GM18499 (cell line): Measurements from ENCODE around the gene MAST4.

Experiments used
- ATAC-seq: cut with Tn5 transposase; IDR thresholded peaks from one replicate; pipeline ENCODE4 v1.9.1; 2021; ENCODE audit warnings: moderate number of reproducible peaks; ENCODE audit not compliant: insufficient read depth, unreplicated experiment

Gene MAST4

DNA sequence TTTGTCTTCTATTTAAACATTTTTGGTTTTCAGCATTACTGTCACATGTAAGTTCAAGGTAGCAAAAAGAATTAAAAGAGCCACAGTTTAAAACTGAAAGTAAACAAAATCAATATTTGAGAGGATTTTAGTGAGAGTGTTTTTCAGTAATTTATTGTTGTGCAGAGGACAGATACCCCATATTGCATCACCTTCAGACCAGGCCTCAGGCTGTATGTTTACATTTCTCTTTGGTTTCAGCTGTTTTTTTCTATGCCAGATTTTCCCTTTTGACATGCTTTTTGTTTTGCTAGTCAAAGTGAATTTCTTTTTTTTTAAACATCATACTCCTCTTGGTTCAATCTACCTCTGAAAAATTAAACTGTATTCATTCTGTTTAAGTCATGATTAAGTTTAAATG is 47.2 kb downstream of the MAST4 start:
- ATAC-seq: no peak

DNA sequence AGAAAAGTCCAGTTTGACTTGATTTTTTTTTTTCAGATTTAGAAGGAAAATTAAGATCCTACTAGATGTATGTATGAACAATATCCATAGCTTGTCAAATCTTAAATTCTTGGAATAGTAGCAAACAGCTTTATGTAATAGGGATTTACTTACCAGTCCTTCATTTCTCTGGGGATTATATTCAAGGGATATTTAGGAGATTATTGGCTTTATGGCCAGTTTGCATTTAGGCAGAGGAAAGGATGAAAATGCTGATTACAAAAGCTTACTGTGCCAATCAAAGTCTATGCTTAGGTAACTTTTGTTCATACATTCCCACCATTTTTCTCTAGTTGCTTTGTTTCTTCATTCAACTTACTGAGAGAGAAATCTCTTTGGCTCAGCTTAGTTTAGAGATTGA is 47.9 kb downstream of the MAST4 start:
- no peak for ATAC-seq

DNA sequence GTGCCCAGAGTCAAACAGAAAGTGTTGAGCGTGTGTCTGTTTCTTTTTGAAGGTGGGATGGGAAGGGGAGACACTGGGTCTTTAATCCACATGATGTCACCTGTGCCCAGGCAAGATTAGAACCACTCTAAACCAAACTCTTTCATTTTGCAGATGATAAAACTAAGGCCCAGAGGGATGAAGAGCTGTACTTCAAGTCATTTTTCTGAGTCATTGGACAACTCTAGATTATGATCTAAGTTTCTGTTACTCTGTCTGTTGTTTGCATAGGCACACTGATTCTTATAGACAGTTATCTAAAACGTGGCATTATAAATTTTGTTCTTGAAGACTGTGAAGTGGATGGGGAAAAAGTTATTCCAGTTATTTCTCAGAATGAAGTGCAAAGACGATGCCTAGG is 48.8 kb downstream of the MAST4 start:
- no peak for ATAC-seq

DNA sequence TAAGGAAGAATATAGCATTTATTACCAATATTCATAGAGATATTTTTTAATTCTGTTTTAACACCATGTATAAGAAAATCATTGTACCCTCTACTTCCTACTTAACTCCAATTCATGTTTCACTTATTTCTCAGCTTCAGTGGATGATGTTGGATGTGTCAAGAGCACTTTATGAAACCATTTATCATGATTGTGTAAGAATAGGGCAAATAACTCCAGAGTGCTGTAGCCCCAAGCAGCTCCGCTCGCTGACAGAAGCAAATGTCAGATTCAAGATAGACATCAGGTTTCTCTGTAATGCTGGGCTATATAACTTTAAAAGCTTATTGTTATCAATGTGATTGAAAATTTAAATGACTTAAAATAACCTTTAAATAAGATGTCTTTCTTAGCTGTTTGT is 50.4 kb downstream of the MAST4 start:
- ATAC-seq: no peak

DNA sequence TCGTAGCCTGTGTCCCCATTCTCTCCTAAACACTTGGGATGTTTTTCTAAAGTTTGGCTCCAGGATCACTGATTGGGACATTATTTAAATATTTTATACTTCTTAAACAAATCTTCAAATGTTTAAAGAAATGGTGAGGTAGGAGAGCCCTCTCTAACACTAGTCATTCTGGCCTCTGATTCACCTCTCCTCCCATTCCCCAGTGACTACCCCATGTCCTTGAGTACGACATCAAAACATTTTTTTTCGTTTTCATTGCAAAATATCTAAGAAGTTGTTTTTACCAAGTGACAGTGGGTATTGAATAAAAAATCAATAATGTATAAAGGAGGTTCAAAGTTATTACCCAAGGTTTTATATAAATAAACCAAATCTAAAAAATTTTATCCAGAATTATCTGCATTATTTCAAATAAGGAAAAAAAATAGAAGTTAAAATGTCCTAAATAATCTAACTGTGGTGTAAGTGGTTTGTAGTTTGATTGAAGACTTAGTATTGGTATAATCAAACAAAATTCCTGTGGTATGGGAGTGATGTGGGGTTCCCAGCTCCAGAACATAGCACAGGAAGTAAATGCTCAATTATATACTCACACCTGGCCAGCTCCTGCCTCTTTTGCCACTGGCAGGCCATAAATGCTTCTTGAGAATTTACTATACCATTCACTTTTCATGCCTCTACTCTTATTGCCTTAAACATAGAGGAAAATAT is 51.1 kb downstream of the MAST4 start:
- ATAC-seq: no peak

DNA sequence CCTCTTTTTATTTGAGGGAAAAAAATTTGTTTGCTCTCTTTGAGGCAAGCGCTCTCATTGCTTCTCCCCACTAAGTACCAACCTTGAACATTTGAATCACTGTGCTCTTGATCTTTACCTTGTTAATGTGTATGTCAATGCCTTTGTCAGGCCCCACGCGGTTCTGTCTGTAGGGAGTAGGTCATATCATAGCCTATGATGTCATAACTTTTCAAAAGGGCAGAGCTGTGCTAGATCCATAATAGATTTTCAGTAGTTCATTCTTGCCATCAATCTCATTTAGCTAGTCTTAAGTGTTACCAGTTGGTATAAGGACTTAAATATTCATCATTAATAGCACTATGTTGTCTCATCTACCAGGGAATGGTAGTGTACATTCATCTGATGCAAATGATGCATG is 56.6 kb downstream of the MAST4 start:
- no peak for ATAC-seq

DNA sequence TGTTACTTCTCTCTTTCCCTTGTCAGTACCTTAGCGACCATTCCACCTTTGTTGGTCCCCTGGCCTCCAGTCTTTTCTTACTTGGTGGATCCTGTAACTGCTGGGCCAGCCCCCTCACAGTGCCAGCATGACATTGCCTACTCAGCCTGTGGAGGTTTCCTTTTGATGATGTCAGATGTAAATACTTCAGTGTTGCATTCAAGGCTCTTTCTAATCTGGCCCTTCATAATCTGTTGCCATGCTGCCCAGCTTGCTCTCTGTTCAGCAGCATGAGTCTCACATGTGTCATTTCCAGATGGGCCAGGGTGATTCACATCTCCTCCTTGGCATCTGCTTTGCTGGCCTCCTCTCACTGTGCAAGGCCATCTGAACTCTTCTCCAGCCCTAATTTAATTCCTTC is 57.1 kb downstream of the MAST4 start:
- no peak for ATAC-seq

DNA sequence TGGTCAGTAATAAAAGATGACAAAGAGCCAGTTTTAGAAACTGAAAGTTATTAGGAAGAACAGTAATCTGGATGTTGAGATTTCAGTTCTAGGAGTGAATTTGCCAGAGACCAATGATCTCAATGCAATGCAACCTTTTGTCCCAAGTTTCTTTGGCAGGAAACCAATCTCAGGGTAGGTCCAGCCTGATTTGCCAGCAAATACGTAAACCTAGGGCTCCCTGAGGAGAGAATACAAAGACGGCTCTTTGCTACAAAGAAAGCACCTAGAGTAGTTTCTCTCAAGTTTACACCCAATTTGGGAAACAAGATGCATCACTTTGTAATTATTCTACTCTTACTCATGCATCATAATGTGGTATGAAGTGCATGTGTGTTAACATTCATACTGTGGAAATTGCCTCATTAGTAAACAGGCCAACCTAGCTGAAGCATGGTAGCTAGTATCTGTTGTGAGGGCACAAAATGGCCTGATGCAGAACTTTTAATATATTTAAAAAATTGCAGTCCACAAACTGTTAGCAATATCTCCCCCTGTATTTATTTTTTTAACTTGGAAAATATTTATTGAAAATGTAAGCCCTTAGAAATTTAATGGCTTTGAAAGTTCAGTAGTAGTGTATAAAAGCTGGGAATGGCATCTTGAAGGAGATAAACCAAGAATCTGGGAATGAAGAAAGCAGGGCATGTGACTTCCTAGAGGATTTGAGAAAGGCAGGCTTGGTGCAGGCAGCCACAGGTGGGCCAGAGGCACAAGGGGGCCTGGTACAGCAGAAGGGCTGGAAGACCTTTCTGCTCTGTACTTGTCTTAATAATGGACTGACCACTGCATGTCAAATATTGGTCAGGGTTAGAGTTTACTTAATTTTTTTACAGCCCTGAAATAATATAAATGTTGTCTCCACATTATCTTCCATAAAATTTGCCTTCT is 59.5 kb downstream of the MAST4 start:
- no peak for ATAC-seq

DNA sequence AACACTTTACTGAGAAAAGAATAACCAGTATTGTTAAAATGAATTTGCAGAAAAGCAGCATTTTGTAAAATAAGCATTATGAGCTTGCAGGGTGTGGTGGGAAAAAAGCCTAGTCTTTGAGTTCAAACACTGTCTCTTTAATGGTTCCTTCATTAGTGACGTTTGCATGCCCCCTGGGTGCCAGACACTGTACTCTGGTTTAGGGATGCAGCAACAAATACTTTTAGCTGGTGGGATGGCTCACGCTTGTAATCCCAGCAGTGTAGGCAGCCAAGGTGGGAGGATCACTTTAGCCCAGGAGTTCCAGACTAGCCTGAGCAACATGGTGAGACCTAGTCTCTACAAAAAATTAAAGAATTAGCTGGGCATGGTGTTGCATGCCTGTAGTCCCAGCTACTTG is 62.3 kb downstream of the MAST4 start:
- ATAC-seq: no peak

DNA sequence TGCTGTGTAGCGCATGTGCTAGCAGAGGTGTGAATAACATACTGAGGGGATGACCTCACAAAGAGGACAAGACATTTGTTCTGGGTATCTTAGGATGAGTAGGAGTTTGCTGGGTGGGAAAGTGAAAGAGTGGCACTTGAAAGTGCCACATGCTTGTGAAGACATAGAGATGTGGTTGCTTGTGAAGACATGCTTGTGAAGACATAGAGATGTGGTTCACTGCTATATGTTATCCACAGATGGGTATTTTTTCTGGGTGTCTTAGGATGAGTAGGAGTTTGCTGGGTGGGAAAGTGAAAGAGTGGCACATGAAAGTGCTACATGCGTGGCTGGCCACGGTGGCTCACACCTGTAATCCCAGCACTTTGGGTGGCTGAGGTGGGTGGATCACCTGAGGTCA is 63.6 kb downstream of the MAST4 start:
- ATAC-seq: no peak

DNA sequence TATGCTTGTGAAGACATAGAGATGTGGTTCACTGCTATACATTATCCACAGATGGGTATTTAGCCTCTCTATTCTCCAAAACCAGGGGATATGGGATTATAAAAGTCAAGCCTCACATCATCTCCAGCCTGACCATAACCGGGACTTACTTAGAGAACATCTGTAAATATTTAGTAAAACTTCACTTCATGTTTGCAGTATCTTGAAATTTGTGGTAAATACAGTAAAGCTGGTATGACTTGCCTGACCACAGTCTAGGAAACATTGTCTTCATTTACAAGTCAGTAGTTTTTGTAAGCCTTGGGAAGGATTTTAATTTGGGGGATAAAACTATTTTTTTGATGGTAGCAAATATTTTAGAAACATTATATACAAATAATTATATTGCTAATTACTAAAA is 64.2 kb downstream of the MAST4 start:
- ATAC-seq: no peak

DNA sequence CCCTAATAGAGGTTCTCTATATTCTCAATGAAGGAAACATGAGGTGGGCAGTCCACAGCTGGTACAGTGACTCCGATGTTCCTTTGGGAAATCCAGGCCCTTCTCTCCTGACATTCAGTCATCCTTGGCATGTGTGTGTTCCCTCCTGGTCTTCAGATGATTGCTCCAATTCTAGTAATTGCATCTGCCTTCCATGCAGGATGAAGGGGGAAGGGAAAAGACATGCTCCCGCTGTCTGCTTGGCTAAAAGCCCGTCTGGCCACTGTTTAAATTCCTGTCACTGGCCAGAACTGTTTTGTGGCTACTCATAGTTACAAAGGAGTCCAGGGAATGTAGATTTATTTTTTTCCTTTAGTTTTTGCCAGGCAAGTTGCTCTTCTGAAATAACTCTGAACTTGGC is 65.0 kb downstream of the MAST4 start:
- ATAC-seq: no peak

DNA sequence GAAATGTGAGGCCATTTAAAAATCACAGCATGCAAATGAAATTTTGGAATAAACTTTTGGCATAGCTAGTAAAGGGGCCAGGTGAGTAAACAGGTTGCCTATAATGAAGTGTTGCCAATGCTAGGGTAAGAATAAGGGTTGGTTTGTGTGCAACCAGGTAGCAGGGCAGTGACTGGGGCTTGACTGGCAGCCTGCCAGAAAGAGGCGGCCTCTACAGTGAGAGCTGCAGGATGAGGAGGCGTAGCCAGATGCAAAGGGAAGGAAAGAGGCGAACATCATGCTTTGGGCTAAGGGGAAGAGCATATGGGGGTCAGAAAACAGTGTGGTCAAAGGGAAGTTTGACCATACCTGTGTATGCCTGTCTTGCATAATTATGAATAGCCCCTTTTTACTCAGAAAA is 70.6 kb downstream of the MAST4 start:
- no peak for ATAC-seq

DNA sequence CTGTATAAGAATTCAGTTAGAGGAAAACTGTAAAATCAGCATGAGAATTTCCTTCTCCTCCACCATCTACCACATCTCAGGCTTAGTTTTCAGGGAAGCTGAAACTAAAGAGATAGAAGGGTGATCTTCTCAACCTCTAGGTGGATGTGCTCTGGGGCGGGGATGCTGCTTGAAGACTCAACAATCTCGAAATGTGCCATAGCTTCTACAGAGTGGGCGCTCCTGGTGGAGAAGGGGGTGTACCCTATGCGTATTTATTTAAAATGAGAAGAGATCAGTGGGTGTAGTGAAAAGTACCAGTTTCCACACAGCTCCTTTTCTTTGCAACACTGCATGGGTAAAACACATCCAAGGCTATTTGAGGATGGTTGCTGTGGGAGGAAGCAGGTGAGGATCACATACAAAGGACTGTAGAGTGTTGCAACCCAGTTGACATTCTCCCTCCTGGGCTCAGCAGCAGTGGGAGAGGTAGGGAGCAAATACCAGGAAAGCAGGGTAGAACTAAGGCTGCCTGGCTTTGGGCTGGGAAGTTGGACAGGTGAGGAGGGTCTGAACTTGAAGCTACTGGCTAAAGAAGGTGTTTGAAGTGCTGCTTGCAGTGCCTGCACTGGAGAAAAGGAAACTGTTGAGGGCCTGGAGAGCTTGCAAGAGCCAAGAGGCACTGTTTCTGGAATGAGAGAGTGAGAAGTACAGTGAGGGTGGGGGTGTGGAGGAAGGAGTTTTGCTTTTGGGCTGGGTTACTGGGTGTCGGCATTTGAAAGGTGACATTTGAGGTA is 73.1 kb downstream of the MAST4 start:
- no peak for ATAC-seq

DNA sequence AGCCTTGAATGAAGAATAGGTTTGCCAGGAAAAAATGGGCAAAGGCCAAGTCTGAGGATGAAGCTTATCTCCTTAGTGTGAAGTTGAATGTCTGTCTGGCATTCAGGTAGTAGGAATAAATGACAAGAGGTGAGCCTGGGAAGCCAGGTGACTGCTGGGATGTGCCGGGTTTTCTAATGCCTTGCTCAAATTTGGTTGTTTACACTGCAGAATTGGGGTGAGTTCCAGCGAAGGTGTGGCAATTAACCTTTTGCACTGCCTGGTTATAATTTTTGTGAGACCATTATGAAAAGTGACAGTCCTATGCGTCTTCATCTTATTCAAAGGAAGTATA is 73.6 kb downstream of the MAST4 start:
- no peak for ATAC-seq

DNA sequence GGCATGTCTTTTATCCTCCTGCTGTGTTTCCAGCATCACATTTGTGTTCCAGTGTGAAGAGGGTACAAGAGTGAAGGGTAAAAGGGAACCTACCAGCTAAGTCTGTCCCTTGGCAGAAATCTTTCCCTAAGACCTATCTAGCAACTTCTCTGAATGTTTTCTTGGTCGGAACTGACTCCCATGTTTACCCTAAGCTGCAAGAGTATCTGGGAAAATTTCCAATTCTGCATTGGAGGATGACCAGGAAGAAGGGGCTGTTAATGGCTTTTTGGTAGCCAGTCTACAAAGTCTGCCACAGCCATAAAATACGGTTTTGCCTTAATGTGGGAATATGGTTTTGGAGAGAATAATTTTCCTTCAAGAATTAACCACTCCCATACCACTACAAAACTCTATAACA is 75.1 kb downstream of the MAST4 start:
- ATAC-seq: no peak

DNA sequence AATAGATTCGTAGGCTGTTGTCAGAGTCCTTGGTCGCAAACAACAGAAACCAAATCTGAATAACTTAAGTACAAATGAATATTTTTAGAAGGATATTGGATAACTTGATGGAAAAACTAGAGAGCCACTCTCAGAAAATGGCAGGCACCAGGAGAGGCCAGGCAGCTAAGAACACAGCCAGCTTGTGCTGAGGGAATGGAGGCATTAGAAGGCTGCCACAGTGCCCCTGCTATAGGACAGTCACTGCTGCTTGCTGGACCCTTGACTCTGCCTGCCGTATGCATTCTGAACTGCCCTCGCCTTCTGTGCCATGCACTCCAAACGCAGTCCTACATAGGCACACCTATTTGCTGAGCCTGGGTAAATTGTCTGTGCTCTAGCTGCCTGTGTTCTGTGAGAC is 78.6 kb downstream of the MAST4 start:
- no peak for ATAC-seq

DNA sequence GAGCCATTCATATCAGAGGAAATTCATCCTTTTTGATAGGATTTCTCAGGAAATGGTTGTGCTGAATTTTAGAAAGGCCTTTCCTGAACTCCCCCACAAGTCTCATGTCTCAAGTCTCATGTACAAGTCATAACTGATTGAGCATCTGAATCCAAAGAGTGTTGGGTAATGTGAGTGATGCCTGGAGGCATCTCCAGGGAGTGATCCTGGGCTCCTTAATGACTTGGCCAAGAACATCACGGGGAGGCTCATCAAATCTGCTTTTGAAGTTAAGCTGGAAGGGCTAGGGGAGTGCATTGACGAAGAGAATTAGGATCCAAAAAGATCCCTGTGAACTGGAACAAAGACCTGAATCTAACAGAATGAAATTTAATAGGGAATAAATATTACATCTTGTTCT is 79.2 kb downstream of the MAST4 start:
- no peak for ATAC-seq

DNA sequence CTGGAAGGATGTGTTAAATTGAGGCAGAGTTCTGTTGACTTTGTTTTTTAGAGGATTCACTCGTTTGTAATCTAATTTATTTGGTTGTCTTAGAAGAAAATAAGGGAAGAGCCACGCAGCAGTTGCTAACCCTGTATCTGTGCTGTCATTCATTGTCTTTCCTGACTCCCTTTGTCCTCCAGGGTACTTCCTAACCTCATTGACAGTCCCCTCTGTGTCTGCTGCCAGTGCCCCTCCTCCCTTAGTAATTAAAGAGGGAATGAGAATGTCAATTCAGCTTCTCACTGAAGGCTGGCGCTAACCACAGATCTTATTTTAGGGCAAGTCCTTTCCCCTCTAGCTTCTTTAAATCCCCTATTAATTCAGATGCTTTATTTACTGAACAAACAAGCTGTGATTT is 84.0 kb downstream of the MAST4 start:
- ATAC-seq: no peak

DNA sequence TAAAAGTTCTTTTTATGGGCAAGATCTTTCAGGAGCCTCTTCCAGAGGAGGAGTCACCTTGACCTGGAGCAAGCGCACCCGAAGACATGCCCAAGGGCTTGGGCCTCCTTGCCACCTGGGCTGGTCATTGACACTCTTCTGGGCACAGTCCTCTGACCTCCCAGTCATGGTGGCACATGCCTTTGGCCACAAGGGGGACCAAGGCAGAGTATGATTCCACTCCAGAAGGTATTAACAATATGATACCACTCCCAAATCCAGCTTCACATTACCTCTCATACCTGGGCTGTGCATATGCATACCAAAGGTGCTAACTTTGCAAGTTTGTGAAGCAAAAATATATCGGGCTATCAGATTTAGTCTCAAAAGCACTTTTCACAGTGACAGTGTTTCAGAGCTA is 84.6 kb downstream of the MAST4 start:
- ATAC-seq: no peak

DNA sequence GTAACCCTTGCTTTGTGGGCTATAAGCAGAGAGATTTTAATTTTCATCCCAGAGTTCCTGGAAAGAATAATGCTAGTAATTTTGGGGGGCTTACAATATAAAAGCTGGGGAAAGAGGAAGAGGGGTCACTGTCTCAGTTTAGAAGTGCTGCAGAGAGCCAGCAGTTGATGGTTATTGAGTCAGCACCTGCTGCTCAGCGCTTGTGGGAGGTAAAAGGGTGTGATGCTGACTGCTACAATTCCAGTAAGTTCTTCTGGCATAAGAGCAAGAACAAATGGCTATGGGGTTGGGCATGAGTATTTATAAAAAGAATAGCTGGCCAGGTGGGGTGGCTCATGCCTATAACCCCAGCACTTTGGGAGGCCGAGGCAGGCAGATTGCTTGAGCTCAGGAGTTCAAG is 88.5 kb downstream of the MAST4 start:
- no peak for ATAC-seq
